NCI-H69 (cell line): Measurements from ENCODE around the gene FAF1.

Experiments used
- DNase-seq: peaks from one replicate; lab custom pipeline; 2025; lab: John Stamatoyannopoulos, UW

Gene FAF1

DNA sequence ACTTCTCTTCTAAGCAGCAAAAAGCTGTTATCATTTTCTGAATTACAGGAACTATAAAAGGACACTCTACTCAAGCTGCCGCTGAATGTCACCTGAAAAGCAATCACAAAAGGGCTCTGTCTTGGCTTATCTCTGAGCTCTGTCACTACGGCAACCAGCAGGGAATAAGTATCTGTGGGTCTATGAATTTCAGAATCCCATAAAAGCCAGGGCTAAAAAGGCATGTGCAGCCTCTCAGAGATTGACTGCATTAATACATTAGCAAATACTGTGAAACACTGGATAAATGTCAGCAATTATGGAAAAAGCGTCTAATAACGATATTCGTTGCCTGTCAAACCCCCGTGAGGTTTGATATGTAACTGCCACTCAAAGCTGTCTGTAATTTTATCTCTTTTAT lies 326.6 kb downstream of the FAF1 start:
- DNase-seq = peak; percentile 72

DNA sequence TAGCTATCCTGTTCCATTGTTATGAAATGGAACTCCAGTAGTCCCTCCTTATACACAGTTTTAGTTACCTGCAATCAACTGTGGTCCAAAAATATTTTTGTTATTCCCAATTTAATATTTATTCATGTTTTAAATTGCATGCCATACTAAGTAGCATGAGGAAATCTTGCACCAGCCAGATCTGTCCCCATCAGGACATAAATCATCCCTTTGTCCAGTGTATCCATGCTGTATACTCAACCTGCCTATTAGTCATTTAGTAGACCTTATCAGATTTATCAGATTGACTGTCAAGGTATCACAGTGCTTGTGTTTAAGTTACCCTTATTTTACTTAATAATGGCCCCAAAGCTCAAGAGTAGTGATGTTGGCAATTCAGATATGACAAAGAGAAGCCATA lies 328.9 kb downstream of the FAF1 start:
- DNase-seq = peak; percentile 18

DNA sequence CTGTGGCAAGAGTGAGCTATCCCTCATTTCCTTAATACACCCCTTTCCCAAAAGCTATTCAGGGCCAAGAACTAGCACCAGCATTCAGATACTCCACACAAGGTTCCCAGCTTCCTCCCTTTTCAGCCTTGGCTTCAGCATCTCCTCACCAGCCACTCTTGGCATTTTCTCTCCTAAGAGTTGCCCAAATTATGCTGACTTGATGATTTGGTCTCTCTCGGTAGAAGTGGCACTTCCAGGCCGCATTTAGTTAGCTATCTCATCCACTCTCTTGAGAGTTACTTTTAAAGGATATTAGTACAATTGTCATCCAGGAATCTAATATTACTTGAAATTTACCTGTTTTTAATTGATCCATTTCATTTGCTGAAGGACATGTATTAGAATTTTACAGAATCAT lies 337.8 kb downstream of the FAF1 start:
- DNase-seq = no peak

DNA sequence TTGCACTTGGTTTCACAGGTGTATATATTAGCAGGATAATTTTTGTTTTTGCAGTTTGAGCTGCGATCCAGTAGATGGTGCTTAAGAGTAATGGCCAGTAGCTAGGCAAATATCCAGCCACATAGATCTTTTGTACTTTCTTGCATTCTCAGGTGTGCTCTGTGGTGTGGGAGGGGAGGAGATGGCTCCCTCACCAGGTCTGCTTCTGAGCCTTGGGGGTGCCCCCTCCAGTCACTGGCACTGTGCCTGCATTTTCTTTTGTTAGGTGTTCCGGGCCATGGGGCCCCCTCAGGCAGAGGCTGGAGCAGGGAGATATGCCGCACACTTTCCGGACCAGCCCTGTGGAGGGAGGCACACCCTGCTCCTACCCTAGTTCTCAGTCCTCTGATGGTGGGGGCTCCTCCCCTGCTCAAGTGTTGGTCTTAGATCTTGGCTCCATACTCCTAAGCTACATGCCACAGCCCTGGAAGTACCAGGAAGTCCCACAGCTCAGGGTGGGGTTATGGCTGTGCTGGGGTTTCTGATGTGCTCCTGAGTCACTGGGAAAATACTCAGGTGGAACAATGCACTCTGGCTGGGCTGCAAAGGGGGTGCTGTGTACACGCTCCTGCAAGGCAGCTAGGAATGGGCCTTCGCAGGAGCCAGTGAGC lies 339.3 kb downstream of the FAF1 start:
- DNase-seq = peak; percentile 86

DNA sequence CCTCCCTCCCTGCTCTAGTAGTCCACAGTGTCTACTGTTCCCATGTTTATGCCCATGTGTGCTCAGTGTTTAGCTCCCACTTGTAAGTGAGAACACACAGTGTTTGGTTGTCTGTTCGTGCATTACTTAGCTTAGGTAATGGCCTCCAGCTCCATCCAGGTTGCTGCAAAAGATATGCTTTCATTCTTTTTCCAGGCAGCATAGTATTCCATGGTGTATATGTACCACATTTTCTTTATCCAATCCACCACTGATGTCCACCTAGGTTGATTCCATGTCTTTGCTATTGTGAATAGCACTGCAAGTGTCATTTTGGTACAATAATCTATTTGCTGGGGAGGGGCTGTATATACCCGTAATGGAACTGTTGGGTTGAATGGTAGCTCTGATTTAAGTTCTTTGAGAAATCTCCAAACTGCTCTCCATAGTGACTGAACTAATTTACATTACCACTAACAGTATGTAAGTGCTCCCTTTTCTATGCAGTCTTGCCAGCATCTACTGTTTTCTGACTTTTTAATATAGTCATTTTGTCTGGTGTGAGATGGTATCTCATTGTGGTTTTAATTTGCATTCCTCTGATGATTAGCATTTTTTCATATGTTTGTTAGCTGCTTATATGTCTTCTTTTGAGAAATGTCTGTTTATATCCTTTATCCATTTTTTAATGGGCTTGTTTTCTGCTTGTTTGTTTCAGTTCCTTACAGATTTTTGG lies 344.9 kb downstream of the FAF1 start:
- no peak for DNase-seq

DNA sequence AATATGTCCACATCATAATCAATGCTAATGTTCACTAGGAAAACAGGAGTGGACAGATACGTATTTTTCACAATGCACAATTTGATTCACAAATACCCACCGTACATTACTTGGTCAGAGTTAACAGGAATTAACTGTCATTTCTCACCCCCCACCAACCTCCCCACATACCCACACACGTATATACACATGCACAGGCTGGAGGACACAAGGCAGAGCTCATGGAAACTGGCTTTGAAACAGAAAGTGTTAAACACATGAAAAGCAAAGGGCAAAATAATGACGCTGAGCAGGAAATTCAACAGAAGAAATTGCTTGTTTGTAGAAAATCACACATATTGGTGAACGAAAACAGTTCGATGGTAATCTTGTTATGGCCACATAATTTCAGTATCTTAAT lies 348.4 kb downstream of the FAF1 start:
- DNase-seq = peak; percentile 74

DNA sequence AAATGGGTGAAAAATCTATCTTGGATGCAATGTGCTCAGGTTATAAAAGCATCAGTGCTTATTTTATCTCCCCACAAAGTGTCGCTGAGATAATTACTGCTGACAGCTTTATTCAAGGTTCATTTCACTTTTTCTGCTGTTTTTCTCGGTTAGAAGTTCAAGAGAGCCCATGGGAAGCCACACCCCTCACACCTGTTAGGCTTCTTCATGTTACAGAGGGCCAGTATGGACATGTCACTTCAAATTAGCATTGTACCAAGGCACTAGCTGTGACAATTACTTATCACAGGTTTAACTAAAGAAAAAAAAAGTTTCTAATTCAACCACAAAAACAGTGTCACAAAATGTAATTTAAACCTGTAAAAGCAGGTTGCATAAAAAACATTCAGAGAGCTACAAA lies 349.5 kb downstream of the FAF1 start:
- peak; percentile 96 for DNase-seq

DNA sequence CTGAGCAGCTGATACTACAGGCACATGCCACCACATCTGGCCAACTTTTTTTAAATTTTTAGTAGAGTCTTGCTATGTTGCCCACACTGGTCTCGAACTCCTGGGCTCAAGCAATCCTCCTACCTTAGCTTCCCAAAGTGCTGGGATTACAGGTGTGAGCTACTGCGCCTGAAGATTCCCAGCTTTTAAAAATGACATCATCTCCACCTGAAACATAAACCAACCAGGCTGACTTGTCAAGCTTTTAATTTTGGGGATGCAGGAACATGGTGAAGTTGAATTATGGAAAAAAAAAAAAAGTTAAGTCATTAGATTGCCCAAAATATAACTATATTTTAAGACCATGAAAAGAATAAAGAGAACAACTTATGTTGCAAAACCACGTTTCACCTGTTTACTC lies 350.6 kb downstream of the FAF1 start:
- peak; percentile 15 for DNase-seq

DNA sequence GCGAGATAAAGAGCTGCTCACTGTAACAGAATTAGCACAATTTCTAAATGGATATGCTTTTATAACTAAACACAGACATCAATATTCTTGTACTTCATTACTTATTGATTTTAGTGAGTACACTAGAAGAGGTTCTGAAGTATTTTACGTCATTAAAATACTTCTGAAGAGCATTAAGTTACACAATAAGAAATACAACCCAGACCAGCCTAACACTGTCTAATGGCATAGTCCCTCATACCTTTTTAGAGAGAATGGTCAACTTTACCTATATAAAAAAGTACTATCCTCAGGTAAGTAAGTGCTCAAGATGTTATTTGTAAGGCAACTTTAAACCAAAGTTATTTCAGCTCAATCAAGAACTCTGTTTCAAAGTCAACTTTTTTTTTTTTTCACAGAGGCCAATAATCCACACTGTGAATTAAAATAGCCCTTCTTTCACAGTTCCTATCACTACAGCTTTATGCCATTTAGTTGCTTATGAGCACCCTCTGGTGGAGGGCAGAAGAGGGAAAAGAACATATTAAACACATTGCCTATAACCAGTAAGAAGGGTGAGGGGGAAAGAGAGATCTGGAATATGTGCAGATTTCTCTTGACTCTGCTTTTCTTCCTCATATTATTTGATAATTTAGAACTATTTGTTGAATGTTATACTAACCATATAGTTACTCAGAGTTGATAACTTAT lies 354.7 kb downstream of the FAF1 start:
- DNase-seq = peak; percentile 72

DNA sequence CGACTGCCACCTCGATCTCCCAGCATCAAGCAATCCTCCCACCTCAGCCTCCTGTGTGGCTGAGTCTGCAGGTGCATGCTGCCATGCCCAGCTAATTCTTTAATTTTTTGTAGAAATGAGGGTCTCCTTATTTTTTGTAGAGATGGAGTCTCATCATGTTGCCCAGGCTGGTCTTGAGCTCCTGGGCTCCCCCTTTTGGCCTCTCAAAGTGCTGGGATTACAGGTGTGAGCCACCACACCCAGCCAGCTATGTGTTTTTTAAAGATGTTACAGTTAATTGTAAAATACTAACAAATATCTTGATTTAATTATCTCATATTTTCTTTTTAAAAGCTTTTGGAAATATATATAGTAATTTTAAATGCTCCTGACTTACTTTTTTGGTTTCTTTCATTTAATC lies 355.5 kb downstream of the FAF1 start:
- DNase-seq = peak; percentile 24

DNA sequence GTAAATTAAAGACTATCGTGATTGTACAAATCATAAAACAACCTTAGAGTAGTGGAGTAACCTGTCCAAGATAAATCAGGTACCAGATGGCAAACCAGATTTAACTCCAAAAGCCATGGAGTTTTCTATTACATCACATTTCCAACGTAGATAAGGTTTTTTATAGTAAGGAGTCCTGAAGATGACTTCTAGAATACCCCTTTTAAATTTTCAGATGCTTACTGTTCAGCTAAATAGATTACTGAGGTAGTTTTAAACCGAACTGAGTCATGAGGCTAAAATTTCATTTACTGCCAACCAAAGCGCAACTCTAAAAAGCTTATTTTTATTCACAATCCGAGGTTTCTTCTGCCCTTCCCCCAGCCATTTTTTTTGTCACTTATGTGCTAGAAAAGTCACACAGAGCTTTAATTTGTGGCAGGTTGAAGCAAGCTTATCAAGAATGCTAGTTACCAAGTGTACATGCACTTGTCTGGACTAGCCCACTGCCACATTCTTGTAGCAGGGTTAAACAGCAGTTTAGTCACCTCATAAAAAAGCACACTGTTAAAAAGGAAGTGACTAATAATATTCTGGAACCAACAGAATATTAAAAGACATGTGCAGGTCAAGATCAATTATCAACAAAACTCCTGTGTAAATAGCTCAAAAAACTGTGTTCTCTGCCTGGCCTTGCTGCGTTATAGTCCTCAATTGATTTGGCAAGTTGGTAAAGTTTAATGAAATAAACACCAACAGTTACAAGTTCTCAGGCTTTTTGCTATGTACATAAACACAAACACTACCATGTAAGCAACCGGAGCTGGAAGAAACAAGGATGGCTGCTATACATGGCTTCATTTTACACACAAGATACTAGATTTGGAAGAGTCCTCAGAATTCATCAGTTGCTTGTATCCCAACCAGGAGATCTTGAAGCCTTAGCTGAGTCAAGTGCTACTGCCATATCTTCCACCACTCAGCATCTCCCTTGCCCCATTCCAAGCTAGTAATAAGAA lies 356.5 kb downstream of the FAF1 start:
- peak; percentile 61 for DNase-seq

DNA sequence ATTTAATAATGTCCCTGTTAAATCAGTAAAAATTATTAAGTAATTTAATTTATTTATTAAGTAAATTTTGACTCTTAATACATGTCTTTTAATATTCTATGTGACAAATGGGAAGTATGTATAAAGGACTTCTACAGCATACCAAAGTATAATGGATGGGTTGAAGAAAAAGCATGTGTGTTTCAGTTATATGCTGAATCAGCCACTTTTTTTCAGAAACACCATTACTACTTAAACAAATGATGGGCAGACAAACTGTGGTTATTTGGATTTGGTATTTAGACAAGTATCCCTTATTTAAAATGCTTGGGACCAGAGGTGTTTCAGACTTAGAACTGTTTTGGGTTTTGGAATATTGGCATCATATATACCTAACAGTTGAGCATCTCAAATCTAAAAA lies 360.5 kb downstream of the FAF1 start:
- no peak for DNase-seq

DNA sequence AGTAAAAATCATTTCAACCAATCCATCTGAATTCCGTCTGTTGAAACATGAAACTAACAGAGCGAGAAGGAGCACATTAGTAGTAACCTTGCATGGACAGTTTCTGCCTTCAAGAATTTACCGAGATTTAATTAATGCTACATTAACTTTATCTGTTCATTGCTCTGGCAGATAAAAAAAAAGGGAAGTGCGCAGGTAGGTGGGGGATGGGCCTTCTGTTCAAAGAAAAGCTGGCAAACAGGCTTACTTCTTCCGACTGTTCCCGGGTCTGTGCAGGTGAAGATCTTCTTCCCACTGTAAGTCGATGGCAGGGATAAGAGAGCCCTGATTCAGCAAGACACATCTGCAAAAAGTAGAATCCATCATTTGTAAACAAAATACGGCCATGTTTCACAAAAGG lies 364.2 kb downstream of the FAF1 start:
- DNase-seq = no peak

DNA sequence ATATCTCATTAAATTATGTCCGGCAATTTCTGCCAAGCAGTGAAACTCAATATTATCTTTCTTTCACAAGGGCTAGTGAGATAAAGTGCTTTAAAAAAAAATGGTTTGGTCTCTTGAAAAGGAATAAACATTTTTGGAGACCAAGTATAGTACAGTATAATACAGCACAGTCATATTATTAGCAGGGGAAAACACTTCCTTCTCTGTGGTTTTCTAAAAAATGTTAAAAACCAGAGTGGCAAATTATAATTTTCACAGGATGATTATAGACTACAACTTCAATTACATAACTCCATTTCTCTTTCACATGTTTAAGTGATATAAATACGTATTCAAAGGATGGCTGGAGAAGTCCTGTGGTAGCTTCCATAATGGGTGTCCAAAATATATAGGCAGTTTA lies 366.6 kb downstream of the FAF1 start:
- DNase-seq = no peak

DNA sequence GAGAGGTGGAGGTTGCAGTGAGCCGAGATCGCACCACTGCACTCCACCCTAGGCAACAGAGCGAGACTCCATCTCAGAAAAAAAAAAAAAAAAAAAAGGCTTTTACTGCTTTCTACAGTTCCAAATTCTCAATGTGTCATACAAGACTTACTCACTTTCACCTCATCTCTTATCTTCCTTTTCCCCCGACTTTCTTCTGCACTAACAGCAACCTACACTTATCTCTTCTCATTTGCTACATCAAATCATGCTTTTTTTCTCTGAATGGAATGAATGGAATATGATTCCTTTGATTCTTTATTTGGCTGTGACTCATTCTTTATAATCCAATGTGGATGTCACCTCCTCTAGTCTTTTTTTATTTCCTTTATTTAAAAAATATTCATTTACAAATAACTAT lies 368.5 kb downstream of the FAF1 start:
- DNase-seq = no peak

DNA sequence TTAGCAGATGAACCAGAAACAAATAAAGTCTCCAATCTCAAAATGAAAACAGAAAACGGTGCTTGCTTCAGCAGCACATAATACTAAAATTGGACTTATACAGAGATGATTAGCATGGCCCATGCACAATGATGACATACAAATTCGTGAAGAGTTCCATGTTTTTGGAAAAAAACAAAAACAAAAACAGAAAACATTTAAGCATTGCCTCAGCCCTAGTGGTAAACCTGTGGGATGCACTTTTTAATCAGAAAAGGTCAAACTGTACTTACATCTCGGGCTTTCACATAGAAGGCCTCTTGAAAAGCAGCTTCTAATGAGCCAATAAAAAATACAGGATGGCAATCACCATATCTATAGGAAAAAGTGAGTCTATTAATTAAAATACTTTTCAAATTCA lies 377.7 kb downstream of the FAF1 start:
- DNase-seq = no peak

DNA sequence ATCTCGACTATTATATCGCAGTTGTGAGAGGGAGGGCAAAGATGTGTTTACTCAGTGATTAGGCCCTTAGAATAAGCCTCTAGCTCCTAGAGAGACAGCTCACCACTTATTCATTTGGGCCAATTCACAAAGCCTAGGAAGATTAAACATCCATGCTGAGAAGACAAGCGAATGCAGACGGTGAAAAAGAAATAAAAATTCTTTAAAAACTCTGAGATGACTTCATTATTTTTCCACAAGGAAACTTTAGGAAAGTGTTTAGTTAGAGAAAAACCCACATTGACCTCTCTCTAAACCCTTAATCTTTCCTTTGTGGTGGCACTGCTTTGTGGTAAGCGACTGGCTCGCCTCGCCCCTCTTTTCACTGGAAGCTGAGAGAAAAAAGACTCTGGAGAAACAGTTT lies 390.0 kb downstream of the FAF1 start:
- peak; percentile 78 for DNase-seq

DNA sequence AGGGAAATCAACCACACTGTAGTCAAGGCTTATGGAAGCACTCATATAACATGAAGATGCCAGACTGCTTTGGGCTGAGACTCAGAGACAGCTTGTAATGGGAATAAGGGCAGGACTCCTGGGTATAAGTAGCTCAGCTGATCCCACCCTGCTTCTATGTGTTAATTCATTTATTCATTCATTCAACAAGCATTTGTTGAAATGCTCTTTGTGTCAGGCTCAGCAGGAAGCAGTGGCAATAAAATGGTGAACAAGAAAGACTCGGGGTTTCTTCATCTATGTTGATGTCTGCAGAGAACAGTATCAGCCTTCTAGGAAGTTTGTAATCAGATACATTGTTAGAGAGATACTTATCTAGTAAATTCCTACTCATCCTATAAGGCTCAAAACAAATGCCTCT lies 391.3 kb downstream of the FAF1 start:
- peak; percentile 20 for DNase-seq

DNA sequence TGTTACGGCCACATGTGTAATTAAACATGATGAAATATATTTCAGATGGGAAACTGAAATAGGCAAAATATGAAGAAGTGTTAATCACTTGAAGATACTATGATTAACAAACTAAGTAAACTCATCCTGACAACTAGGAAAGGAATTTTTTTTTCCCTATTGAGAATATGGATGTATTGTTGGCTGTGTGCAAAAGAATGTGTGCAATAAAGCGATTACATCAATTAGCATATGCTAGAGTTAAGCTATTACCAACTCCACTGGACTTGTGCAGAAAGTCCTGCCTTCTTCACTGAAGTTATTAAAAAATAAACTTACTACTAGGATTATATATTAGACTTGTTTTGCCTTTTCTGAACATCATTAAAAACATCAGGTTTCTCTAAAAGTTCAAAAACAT lies 393.7 kb downstream of the FAF1 start:
- no peak for DNase-seq

DNA sequence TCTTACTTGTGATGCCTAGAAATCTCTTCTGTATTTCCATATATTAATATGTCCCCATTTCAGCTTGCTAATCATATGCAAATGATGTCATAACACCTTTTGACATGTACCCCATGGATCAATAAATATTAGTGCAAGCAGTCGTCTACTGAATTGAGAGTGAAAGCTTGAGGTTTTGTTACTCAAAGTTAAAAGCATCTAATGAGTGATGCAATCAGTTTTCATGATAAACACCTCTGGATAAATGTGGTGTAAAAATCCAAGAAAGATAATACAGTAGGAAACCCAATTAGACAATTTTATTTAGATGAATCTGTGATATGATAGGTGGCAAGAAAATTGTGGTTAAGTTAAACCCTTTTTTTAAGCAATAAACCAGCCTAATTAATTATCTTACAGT lies 395.6 kb downstream of the FAF1 start:
- DNase-seq = no peak

DNA sequence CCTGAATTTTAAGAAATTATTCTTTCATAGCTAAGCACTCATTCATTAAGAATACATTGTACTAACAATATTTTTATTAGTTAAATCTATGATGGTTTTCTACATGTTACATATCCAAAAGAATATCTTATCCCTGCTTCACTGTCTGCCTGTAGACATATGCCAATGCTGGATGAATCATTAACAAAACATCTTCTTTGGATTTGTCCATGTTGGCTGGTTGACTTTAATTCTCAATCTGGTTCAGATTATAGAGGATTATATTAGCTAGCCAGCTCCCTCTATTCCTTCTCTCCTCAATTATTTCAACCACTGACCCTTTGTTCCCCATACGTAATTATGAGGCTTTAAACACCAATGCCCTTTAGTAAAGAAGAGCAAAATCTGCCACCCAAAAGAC lies 398.0 kb downstream of the FAF1 start:
- no peak for DNase-seq

DNA sequence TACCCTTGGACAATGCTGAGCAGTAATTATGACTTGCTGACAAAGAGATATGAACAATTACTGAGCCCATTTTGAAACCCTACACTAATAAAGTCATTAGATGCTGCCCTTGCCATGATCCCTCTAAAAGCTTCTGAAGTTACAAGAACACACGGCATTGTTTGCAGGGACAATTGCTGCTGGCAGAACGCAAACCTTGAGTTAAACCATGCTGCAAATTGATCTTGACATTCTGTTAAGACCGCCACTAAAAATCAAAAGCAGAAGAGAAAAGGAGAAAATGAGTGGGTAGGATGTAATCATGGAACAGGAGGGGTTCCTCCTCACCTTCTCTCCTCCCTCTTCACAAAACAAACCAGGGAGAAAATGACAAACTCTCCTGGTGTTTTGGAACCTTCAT lies 400.6 kb downstream of the FAF1 start:
- DNase-seq = peak; percentile 92
